Astrocyte (in vitro differentiated cells and primary cell): ENCODE measurements around the gene HOXD13. TPM values are rescaled to one million over a fixed set of nuclear protein-coding genes. Genes with fewer than 3 reads are reported as not detected.

ENCODE experiments used
- DNase-seq: peaks from one replicate; pipeline ENCODE4 v3.0.0-alpha.2; 2010; ENCODE audit warnings: low read depth
- FAIRE-seq: peaks from 2 replicates; lab custom pipeline; 2011; peaks lifted over from hg19 to GRCh38; lab: Jason Lieb, UNC
- H2AFZ ChIP-seq: 2 replicates; pipeline ENCODE4 v1.6.0; 2012; ENCODE audit warnings: low read depth, low read length, inconsistent platforms
- H3K27ac ChIP-seq: 2 replicates; pipeline ENCODE4 v1.5.1; 2011; ENCODE audit warnings: low read depth, low read length, inconsistent platforms
- H3K27me3 ChIP-seq: 2 replicates; pipeline ENCODE4 v1.6.0; 2011; ENCODE audit warnings: low read length, inconsistent platforms; ENCODE audit not compliant: insufficient read depth
- H3K36me3 ChIP-seq: 2 replicates; pipeline ENCODE4 v1.5.1; 2011; ENCODE audit warnings: low read length, inconsistent platforms; ENCODE audit not compliant: insufficient read depth
- H3K4me1 ChIP-seq: 2 replicates; pipeline ENCODE4 v1.5.1; 2011; ENCODE audit warnings: low read length, inconsistent platforms; ENCODE audit not compliant: insufficient read depth
- H3K4me2 ChIP-seq: 2 replicates; pipeline ENCODE4 v1.6.0; 2012; ENCODE audit warnings: low read length, inconsistent platforms
- H3K4me3 ChIP-seq: 2 replicates; pipeline ENCODE4 v1.5.1; 2011; ENCODE audit warnings: low read depth, mild to moderate bottlenecking, low read length, inconsistent platforms; ENCODE audit not compliant: insufficient read depth
- H3K79me2 ChIP-seq: 2 replicates; pipeline ENCODE4 v1.6.0; 2012; ENCODE audit warnings: mild to moderate bottlenecking, low read length, inconsistent platforms; ENCODE audit not compliant: insufficient read depth
- H3K9ac ChIP-seq: 2 replicates; pipeline ENCODE4 v1.6.0; 2012; ENCODE audit warnings: mild to moderate bottlenecking, low read length, inconsistent platforms
- H3K9me3 ChIP-seq: 2 replicates; pipeline ENCODE4 v1.5.1; 2012; ENCODE audit warnings: low read depth, mild to moderate bottlenecking, low read length, inconsistent platforms; ENCODE audit not compliant: insufficient read depth
- H4K20me1 ChIP-seq: 2 replicates; pipeline ENCODE4 v1.6.0; 2012; ENCODE audit warnings: low read length, inconsistent platforms; ENCODE audit not compliant: insufficient read depth
- H3K27ac Mint-ChIP-seq: one replicate; pipeline ENCODE4 v1.8.0; 2021; ENCODE audit warnings: mild to moderate bottlenecking, mixed read lengths; ENCODE audit not compliant: unreplicated experiment
- H3K27me3 Mint-ChIP-seq: one replicate; pipeline ENCODE4 v1.8.0; 2021; ENCODE audit warnings: low read depth, mixed read lengths; ENCODE audit not compliant: unreplicated experiment
- H3K36me3 Mint-ChIP-seq: one replicate; pipeline ENCODE4 v1.8.0; 2021; ENCODE audit warnings: low read depth, mixed read lengths; ENCODE audit not compliant: unreplicated experiment
- H3K4me1 Mint-ChIP-seq: one replicate; pipeline ENCODE4 v1.8.0; 2021; ENCODE audit warnings: low read depth, mixed read lengths; ENCODE audit not compliant: unreplicated experiment
- H3K4me3 Mint-ChIP-seq: one replicate; pipeline ENCODE4 v1.8.0; 2021; ENCODE audit warnings: mild to moderate bottlenecking, moderate library complexity, mixed read lengths; ENCODE audit not compliant: unreplicated experiment
- H3K9me3 Mint-ChIP-seq: one replicate; pipeline ENCODE4 v1.8.0; 2021; ENCODE audit warnings: mild to moderate bottlenecking, mixed read lengths; ENCODE audit not compliant: unreplicated experiment
- CTCF ChIP-seq: IDR thresholded peaks from 2 replicates; pipeline ENCODE4 v1.5.1; 2011; ENCODE audit warnings: low read depth, mild to moderate bottlenecking, inconsistent platforms, low read length, moderate library complexity; ENCODE audit not compliant: insufficient read depth
- EZH2 ChIP-seq: IDR thresholded peaks from 2 replicates; pipeline ENCODE4 v1.6.1; 2012; ENCODE audit warnings: mild to moderate bottlenecking, low read length, inconsistent platforms; ENCODE audit not compliant: insufficient read depth
- total RNA-seq: library from RNA; stranded (reverse); gene quantifications from 2 replicates; pipeline ENCODE4 v1.2.1, GENCODE V29; 2021

The HOXD13 gene
- total RNA-seq, 1 donor from 2014 or later = not detected

- Mint-ChIP-seq H3K36me3 (peaks cover 3% of the 10 kb centered on the region), H3K27me3 (peaks cover 92% of the 10 kb centered on the region), H3K9me3 (peaks cover 27% of the 10 kb centered on the region), H3K4me3 (peak overlapping the region; percentile 74), H3K4me1 (peaks cover 4% of the 10 kb centered on the region), H3K27ac (peak overlapping the region; percentile 66)
- Histone ChIP-seq H2AFZ (no peak overlapping the region), H3K4me1 (peaks cover 7% of the 10 kb centered on the region), H3K9me3 (peaks cover 21% of the 10 kb centered on the region), H3K9ac (no peak overlapping the region), H3K27me3 (peaks cover 100% of the 10 kb centered on the region), H3K79me2 (no peaks in the 10 kb centered on the region), H3K4me2 (peak overlapping the region; percentile 76), H3K27ac (no peak overlapping the region), H3K36me3 (no peaks in the 10 kb centered on the region), H4K20me1 (peaks cover 5% of the 10 kb centered on the region), H3K4me3 (no peak overlapping the region)
- no peak for DNase-seq
- peak; percentile 63 for TF ChIP-seq EZH2
- no peak for TF ChIP-seq CTCF
- FAIRE-seq = no peak
Measured at GRCh38 chr2:176097820-176098365, 5.4 kb downstream of the HOXD13 start.

- no peak overlapping the region for H3K9ac ChIP-seq
- no peak for TF ChIP-seq EZH2
- TF ChIP-seq CTCF = no peak
- H3K4me2 ChIP-seq = no peak overlapping the region
- no peak overlapping the region for H3K4me3 ChIP-seq
- H3K27me3 Mint-ChIP-seq = peaks cover 92% of the 10 kb centered on the region
- H3K4me1 ChIP-seq = peaks cover 7% of the 10 kb centered on the region
- H3K27ac ChIP-seq = no peak overlapping the region
- no peak overlapping the region for H3K4me3 Mint-ChIP-seq
- no peak for FAIRE-seq
- peaks cover 100% of the 10 kb centered on the region for H3K27me3 ChIP-seq
- no peak for DNase-seq
- peaks cover 3% of the 10 kb centered on the region for H3K36me3 Mint-ChIP-seq
- peak overlapping the region; percentile 69 for H3K27ac Mint-ChIP-seq
- no peak overlapping the region for H2AFZ ChIP-seq
- peaks cover 5% of the 10 kb centered on the region for H4K20me1 ChIP-seq
- peaks cover 4% of the 10 kb centered on the region for H3K4me1 Mint-ChIP-seq
- H3K79me2 ChIP-seq = no peaks in the 10 kb centered on the region
- H3K9me3 Mint-ChIP-seq = peaks cover 25% of the 10 kb centered on the region
- no peaks in the 10 kb centered on the region for H3K36me3 ChIP-seq
- peaks cover 21% of the 10 kb centered on the region for H3K9me3 ChIP-seq
Measured at GRCh38 chr2:176098366-176099158, 6.0 kb downstream of the HOXD13 start.
